Measurements from ENCODE around the gene OSBPL9.

DNA sequence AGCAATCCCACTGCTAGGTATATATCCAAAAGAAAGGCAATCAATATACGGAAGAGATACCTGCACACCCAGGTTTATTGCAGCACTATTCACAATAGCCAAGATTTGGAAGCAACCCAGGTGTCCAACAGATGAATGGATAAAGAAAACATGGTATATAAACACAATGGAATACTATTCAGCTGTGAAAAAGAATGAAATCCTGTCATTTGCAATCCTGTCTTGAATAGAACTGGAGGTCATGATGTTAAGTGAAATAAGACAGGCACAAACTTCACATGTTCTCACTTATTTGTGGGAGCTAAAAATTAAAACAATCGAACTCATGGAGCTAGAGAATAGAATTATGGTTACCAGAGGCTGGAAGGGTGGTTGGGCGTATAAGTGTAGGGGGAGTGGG lies 101.0 kb downstream of the OSBPL9 start:
- TF ChIP-seq EZH2phosphoT487 (IDR thresholded peaks at IDR 0.05) (no peak), EZH2 (IDR thresholded peaks at IDR 0.05) (no peak)
- TF ChIP-seq, protein P1, sequence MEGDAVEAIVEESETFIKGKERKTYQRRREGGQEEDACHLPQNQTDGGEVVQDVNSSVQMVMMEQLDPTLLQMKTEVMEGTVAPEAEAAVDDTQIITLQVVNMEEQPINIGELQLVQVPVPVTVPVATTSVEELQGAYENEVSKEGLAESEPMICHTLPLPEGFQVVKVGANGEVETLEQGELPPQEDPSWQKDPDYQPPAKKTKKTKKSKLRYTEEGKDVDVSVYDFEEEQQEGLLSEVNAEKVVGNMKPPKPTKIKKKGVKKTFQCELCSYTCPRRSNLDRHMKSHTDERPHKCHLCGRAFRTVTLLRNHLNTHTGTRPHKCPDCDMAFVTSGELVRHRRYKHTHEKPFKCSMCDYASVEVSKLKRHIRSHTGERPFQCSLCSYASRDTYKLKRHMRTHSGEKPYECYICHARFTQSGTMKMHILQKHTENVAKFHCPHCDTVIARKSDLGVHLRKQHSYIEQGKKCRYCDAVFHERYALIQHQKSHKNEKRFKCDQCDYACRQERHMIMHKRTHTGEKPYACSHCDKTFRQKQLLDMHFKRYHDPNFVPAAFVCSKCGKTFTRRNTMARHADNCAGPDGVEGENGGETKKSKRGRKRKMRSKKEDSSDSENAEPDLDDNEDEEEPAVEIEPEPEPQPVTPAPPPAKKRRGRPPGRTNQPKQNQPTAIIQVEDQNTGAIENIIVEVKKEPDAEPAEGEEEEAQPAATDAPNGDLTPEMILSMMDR (IDR thresholded peaks at IDR 0.05), result no peak
